Measurements from ENCODE around the gene ETFA.

GRCh38 chr15:76251717-76252116 is 59.6 kb downstream of the ETFA start:
- no peak for TF ChIP-seq CTCF (IDR thresholded peaks at IDR 0.05; ENCODE audit: low read length)
- no peak for TF ChIP-seq EZH2 (IDR thresholded peaks at IDR 0.05; ENCODE audit: borderline replicate concordance, low read length)

All from OCI-LY1 (cell line).